HG03460 (cell line): ENCODE results near the gene NR3C1.

Experiments
- ATAC-seq: cut with Tn5 transposase; IDR thresholded peaks from one replicate; pipeline ENCODE4 v1.9.1; 2021; ENCODE audit not compliant: unreplicated experiment

Gene NR3C1

GRCh38 chr5:143426437-143426991 is 23.0 kb upstream of the NR3C1 start:
- ATAC-seq: peak; percentile 66

- ATAC-seq: no peak
These were observed 22.3 kb upstream of the NR3C1 start for GRCh38 chr5:143425835-143426234.

GRCh38 chr5:143418140-143418866 is 14.8 kb upstream of the NR3C1 start:
- no peak for ATAC-seq

GRCh38 chr5:143417503-143418139 is 14.1 kb upstream of the NR3C1 start:
- ATAC-seq: no peak

GRCh38 chr5:143416411-143416810 is 12.9 kb upstream of the NR3C1 start:
- no peak for ATAC-seq

GRCh38 chr5:143413958-143414669 is 10.6 kb upstream of the NR3C1 start:
- ATAC-seq: peak; percentile 70

- no peak for ATAC-seq
These were observed 9.3 kb upstream of the NR3C1 start for GRCh38 chr5:143412661-143413342.

GRCh38 chr5:143409926-143410325 is 6.4 kb upstream of the NR3C1 start:
- no peak for ATAC-seq

- no peak for ATAC-seq
These were observed 2.9 kb upstream of the NR3C1 start for GRCh38 chr5:143406408-143406807.

GRCh38 chr5:143405849-143406098 is 2.3 kb upstream of the NR3C1 start:
- no peak for ATAC-seq

- ATAC-seq: peak; percentile 32
These were observed 1.8 kb upstream of the NR3C1 start for GRCh38 chr5:143405063-143405848.

GRCh38 chr5:143404416-143405062 is 1.1 kb upstream of the NR3C1 start:
- ATAC-seq: peak; percentile 24

GRCh38 chr5:143403334-143403592 is 223 bp downstream of the NR3C1 start:
- peak; percentile 4 for ATAC-seq

- no peak for ATAC-seq
These were observed 743 bp downstream of the NR3C1 start for GRCh38 chr5:143402553-143403333.

- ATAC-seq: no peak
These were observed 1.4 kb downstream of the NR3C1 start for GRCh38 chr5:143402017-143402552.

GRCh38 chr5:143401227-143402016 is 2.1 kb downstream of the NR3C1 start:
- ATAC-seq: no peak

GRCh38 chr5:143400541-143401226 is 2.8 kb downstream of the NR3C1 start:
- no peak for ATAC-seq
